Fibroblast of mammary gland (primary cell): ENCODE data around the gene EFNA5.

Experiments
- DNase-seq: peaks from one replicate; pipeline ENCODE4 v3.0.0-alpha.2; 2010; ENCODE audit warnings: low read depth
- H3K4me3 ChIP-seq: 2 replicates; pipeline ENCODE4 v1.5.1; 2011; ENCODE audit warnings: low read depth, mild to moderate bottlenecking, low read length, moderate library complexity; ENCODE audit not compliant: control insufficient read depth
- CTCF ChIP-seq: conservative IDR thresholded peaks from 2 replicates; pipeline ENCODE4 v1.5.1; 2011; ENCODE audit warnings: low read depth, low read length, inconsistent platforms; ENCODE audit not compliant: control insufficient read depth, insufficient read depth

EFNA5 gene

GRCh38 chr5:107669096-107670031 lies 1.4 kb downstream of the EFNA5 start:
- no peak for TF ChIP-seq CTCF
- DNase-seq, result peak; percentile 33
- peak overlapping the region; percentile 56 for H3K4me3 ChIP-seq

GRCh38 chr5:107668154-107669095 lies 2.3 kb downstream of the EFNA5 start:
- TF ChIP-seq CTCF, result no peak
- peak overlapping the region; percentile 56 for H3K4me3 ChIP-seq
- DNase-seq, result no peak

- no peak for DNase-seq
- no peak for TF ChIP-seq CTCF
- no peak overlapping the region for H3K4me3 ChIP-seq
Measured at GRCh38 chr5:107666051-107666655, 4.6 kb downstream of the EFNA5 start.

- TF ChIP-seq CTCF, result no peak
- no peak overlapping the region for H3K4me3 ChIP-seq
- DNase-seq, result no peak
Measured at GRCh38 chr5:107665036-107665570, 5.6 kb downstream of the EFNA5 start.

GRCh38 chr5:107663697-107664096 lies 7.0 kb downstream of the EFNA5 start:
- no peak for TF ChIP-seq CTCF
- DNase-seq, result no peak
- no peak overlapping the region for H3K4me3 ChIP-seq

GRCh38 chr5:107661650-107662044 lies 9.1 kb downstream of the EFNA5 start:
- TF ChIP-seq CTCF, result no peak
- no peak overlapping the region for H3K4me3 ChIP-seq

More at GRCh38 chr5:107661650-107662044, 9.1 kb downstream of the EFNA5 start:
- no peak for DNase-seq
